ENCODE data around the gene TMEM38A. TPM values are rescaled to one million over a fixed set of nuclear protein-coding genes. Genes with fewer than 3 reads are reported as not detected.
"Not testable (repeated sequence)": the region's sequence is repeated elsewhere in the genome, so short reads cannot be mapped to it uniquely, and the experiment has no call there.

Gene TMEM38A
- total and polyA plus RNA-seq, 3 experiments from 2014 or later, result 0.50 to 0.60 TPM; not detected in 1

DNA sequence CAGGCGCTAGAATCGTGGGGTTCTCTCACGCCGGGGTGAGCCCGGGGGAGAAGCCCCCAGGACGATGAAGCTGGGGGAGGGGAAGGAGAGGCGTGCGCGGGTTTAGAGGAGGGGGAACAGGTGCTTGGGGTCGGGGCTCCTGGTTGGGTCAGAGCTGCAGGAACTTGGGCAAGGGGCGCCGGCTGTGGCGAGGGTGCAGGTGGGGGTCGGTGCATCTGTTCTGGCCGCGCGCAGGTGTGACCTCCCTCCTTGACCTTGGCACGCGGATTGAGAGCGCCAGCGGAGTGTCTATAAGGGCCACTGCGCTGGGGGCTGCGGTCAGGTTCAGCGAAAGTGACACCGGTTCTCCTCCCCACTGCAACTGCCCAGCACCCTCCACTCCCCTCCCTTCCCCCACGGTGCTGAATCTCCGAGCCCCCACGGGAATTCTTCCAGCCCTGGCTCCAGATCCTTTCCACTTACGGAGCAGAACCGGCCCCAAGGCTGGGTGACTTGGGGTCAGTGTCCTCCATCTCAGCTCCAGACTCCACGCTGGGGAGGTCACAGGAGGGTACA lies 618 bp downstream of the TMEM38A start:
- Mint-ChIP-seq H3K4me1 (peaks cover 30 to 48% (median 40%) of the 10 kb centered on the region in 3 donors), H3K36me3 (peaks cover 0 to 27% (median 8%) of the 10 kb centered on the region in 3 donors), H3K27ac (peak overlapping the region in 6 of 8 donors; percentile 23 to 78 (median 61)), H3K27me3 (peaks cover 2 to 3% of the 10 kb centered on the region in 2 donors), H3K9me3 (no peaks in the 10 kb centered on the region), H3K4me3 (peak overlapping the region; percentile 74 to 93 (median 82))
- Histone ChIP-seq H3K27me3 (ENCODE audit: insufficient read depth, low read length, poor library complexity, severe bottlenecking) (no peaks in the 10 kb centered on the region), H3K27ac (ENCODE audit: low read depth, low read length) (no peak overlapping the region), H3K4me1 (ENCODE audit: insufficient read depth, low read length) (peaks cover 34% of the 10 kb centered on the region), H3K36me3 (ENCODE audit: insufficient read depth, low read length) (peaks cover 20% of the 10 kb centered on the region), H3K4me3 (ENCODE audit: low read length) (peak overlapping the region; percentile 43), H3K9me3 (ENCODE audit: low read length) (no peaks in the 10 kb centered on the region)
- DNase-seq, result peak in 4 of 5 donors; percentile 1 to 52 (median 6)
- CTCF ChIA-PET, result interaction anchor here (0.6 to 1.1 kb wide), 3 partner anchors 24 to 480 kb away, joined by 3 read pairs; no protein-coding TSS in a partner anchor
- POLR2A ChIA-PET, result interaction anchor here (0.5 to 0.9 kb wide), 2 partner anchors 95 to 1269 kb away, joined by 4 read pairs; no protein-coding TSS in a partner anchor

DNA sequence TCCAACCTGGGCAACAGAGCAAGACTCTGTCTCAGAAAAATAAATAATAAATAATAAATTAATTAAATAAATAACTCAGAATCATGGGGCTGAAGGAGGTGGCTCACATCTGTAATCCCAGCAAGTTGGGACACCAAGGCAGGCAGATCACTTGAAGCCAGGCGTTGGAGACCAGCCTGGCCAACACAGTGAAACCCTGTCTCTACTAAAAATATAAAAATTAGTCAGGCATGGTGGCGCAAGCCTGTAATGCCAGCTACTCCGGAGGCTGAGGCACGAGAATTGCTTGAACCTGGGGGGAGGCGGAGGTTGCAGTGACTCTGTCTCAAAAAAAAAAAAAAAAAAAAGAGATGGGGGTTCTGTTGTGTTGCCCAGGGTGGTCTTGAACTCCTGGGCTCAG lies 7.2 kb downstream of the TMEM38A start:
- Mint-ChIP-seq H3K4me1 (peaks cover 0 to 4% (median 3%) of the 10 kb centered on the region in 3 donors), H3K9me3 (no peaks in the 10 kb centered on the region), H3K36me3 (no peaks in the 10 kb centered on the region), H3K27ac (no peak overlapping the region), H3K4me3 (no peak overlapping the region), H3K27me3 (peaks cover 0 to 2% of the 10 kb centered on the region in 2 donors)
- Histone ChIP-seq H3K36me3 (ENCODE audit: insufficient read depth, low read length) (no peaks in the 10 kb centered on the region), H3K9me3 (ENCODE audit: low read length) (no peaks in the 10 kb centered on the region), H3K4me3 (ENCODE audit: low read length) (no peak overlapping the region), H3K27ac (ENCODE audit: low read depth, low read length) (no peak overlapping the region), H3K4me1 (ENCODE audit: insufficient read depth, low read length) (no peaks in the 10 kb centered on the region), H3K27me3 (ENCODE audit: insufficient read depth, low read length, poor library complexity, severe bottlenecking) (no peaks in the 10 kb centered on the region)
- POLR2A ChIA-PET, result no interaction called here
- CTCF ChIA-PET, result no interaction called here
- no peak for DNase-seq

DNA sequence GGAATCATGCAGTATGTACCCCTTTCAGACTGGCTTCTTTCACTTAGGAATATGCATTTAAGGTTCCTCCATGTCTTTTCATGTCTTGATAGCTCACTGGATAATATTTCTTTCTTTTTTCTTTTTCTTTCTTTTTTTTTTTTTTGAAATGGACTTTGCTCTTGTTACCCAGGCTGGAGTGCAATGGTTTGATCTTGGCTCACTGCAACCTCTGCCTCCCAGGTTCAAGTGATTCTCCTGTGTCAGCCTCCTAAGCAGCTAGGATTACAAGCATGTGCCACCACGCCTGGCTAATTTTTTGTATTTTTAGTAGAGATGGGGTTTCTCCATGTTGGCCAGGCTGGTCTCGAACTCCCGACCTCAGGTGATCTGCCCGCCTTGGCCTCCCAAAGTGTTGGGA lies 7.8 kb downstream of the TMEM38A start:
- H3K36me3 ChIP-seq (ENCODE audit: insufficient read depth, low read length); H3K27me3 ChIP-seq (ENCODE audit: insufficient read depth, low read length, poor library complexity, severe bottlenecking); H3K27me3 Mint-ChIP-seq; H3K27ac Mint-ChIP-seq; H3K4me3 ChIP-seq (ENCODE audit: low read length); H3K4me3 Mint-ChIP-seq; H3K4me1 Mint-ChIP-seq; H3K9me3 ChIP-seq (ENCODE audit: low read length); H3K9me3 Mint-ChIP-seq; DNase-seq; H3K36me3 Mint-ChIP-seq; POLR2A ChIA-PET; H3K4me1 ChIP-seq (ENCODE audit: insufficient read depth, low read length); H3K27ac ChIP-seq (ENCODE audit: low read depth, low read length): not testable (repeated sequence)
- CTCF ChIA-PET, result interaction anchor here (0.6 kb wide), 1 partner anchor 677 kb away, joined by 3 read pairs; no protein-coding TSS in a partner anchor

DNA sequence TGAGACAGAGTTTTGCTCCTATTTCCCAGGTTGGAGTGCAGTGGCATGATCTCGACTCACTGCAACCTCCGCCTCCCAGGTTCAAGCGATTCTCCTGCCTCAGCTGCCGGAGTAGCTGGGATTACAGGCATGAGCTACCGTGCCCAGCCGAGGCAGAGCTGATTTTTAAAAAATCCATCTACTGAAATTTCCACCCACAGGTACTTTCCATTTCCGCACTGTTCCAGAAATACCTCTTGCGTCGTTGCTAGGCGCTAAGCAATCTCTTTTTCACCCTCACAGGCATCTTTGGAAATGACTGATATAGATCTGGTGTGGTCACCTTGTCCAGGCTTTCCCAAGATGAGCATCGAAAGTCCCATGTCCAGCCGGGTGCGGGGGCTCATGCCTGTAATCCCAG lies 9.4 kb downstream of the TMEM38A start:
- no peak for DNase-seq
- Mint-ChIP-seq H3K4me1 (no peaks in the 10 kb centered on the region), H3K4me3 (no peak overlapping the region), H3K36me3 (no peaks in the 10 kb centered on the region), H3K27me3 (peaks cover 0 to 2% of the 10 kb centered on the region in 2 donors), H3K27ac (no peak overlapping the region), H3K9me3 (no peaks in the 10 kb centered on the region)
- ChIA-PET CTCF (no interaction called here), POLR2A (no interaction called here)
- H3K36me3 ChIP-seq (ENCODE audit: insufficient read depth, low read length), result no peaks in the 10 kb centered on the region
- H3K4me3 ChIP-seq (ENCODE audit: low read length), result no peak overlapping the region
- no peak overlapping the region for H3K27ac ChIP-seq (ENCODE audit: low read depth, low read length)
- no peaks in the 10 kb centered on the region for H3K27me3 ChIP-seq (ENCODE audit: insufficient read depth, low read length, poor library complexity, severe bottlenecking)
- H3K4me1 ChIP-seq (ENCODE audit: insufficient read depth, low read length), result no peaks in the 10 kb centered on the region
- H3K9me3 ChIP-seq (ENCODE audit: low read length), result no peaks in the 10 kb centered on the region

DNA sequence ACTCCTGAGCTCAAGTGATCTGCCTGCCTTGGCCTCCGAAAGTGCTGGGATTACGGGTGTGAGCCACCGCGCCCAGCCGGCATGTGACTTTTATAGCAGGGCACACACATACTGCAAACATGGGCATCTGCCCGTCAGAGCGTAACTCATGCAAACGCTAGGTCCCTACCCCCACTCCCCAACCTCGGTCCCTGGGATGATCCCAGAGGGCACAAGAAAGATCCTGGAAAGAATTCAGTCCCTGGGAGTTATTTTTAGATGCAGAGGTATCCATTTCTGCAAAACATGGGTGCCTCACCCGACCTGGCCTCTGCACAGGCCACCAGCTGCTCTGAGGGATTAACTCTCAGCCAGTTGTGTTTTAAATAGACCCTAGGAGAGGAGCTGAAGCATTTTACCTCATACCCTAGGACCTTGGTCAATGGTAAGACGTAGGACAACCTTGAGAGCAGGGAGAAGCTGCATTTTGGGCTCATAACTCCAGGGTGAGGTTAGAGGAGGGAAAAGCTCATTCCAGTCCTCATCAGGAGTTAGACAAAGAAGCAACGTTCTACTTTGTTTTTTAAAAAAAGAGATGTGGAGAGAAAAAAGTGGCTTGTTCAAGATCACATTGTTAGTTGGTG lies 10.8 kb downstream of the TMEM38A start:
- Histone ChIP-seq H3K4me3 (ENCODE audit: low read length) (no peak overlapping the region), H3K9me3 (ENCODE audit: low read length) (no peaks in the 10 kb centered on the region), H3K36me3 (ENCODE audit: insufficient read depth, low read length) (no peaks in the 10 kb centered on the region), H3K27me3 (ENCODE audit: insufficient read depth, low read length, poor library complexity, severe bottlenecking) (no peaks in the 10 kb centered on the region), H3K27ac (ENCODE audit: low read depth, low read length) (no peak overlapping the region), H3K4me1 (ENCODE audit: insufficient read depth, low read length) (no peaks in the 10 kb centered on the region)
- POLR2A ChIA-PET, result no interaction called here
- H3K27me3 Mint-ChIP-seq, result peaks cover 0 to 7% of the 10 kb centered on the region in 2 donors
- no peak overlapping the region for H3K27ac Mint-ChIP-seq
- no peaks in the 10 kb centered on the region for H3K4me1 Mint-ChIP-seq
- H3K4me3 Mint-ChIP-seq, result no peak overlapping the region
- DNase-seq, result no peak
- no peaks in the 10 kb centered on the region for H3K36me3 Mint-ChIP-seq
- CTCF ChIA-PET, result interaction anchor here (0.6 to 1.5 kb wide), 2 partner anchors 11 to 160 kb away, joined by 3 read pairs; no protein-coding TSS in a partner anchor
- no peaks in the 10 kb centered on the region for H3K9me3 Mint-ChIP-seq

DNA sequence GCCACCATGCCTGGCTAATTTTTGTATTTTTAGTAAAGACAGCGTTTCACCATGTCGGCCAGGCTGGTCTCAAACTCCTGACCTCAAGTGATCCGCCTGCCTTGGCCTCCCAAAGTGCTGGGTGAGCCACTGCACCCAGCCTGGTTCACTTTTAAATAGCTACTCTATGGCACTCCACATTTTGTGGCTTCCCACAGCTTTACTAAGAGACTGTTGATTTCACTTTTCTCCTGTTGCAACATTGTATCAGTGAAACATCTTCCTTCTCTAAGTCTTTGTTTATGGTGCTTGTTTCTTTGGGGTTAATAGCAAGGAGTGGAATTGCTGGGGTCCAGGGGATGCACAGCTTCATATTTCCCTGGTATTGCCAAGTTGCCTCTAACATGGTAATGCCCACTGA lies 12.3 kb downstream of the TMEM38A start:
- ChIA-PET POLR2A (no interaction called here), CTCF (interaction anchor here (0.9 to 1.2 kb wide), 2 partner anchors 9 kb away, joined by 3 to 4 read pairs; no protein-coding TSS in a partner anchor)
- Mint-ChIP-seq H3K36me3 (no peaks in the 10 kb centered on the region), H3K27me3 (peaks cover 0 to 11% of the 10 kb centered on the region in 2 donors), H3K4me1 (no peaks in the 10 kb centered on the region), H3K9me3 (no peaks in the 10 kb centered on the region), H3K4me3 (no peak overlapping the region), H3K27ac (peak overlapping the region in 2 of 8 donors; percentile 17 to 56)
- H3K4me3 ChIP-seq (ENCODE audit: low read length), result no peak overlapping the region
- no peaks in the 10 kb centered on the region for H3K4me1 ChIP-seq (ENCODE audit: insufficient read depth, low read length)
- H3K36me3 ChIP-seq (ENCODE audit: insufficient read depth, low read length), result no peaks in the 10 kb centered on the region
- H3K27ac ChIP-seq (ENCODE audit: low read depth, low read length), result no peak overlapping the region
- H3K9me3 ChIP-seq (ENCODE audit: low read length), result no peaks in the 10 kb centered on the region
- H3K27me3 ChIP-seq (ENCODE audit: insufficient read depth, low read length, poor library complexity, severe bottlenecking), result no peaks in the 10 kb centered on the region
- no peak for DNase-seq

DNA sequence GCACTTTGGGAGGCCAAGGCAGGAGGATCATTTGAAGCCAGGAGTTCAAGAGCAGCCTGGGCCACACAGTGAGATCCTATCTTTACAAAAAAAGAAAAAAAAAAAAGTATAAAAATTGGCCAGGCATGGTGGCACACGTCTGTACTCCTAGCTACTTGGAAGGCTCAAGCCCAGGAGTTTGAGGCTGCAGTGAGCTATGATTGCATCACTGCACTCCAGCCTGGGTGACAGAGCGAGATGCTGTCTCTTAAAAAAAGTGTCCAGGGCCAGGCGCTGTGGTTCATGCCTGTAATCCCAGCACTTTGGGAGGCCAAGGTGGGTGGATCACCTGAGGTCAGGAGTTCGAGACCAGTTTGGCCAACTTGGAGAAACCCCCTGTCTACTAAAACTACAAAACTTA lies 12.9 kb downstream of the TMEM38A start:
- H3K36me3 ChIP-seq (ENCODE audit: insufficient read depth, low read length); H3K9me3 Mint-ChIP-seq; H3K4me3 ChIP-seq (ENCODE audit: low read length); H3K27me3 ChIP-seq (ENCODE audit: insufficient read depth, low read length, poor library complexity, severe bottlenecking); H3K27ac ChIP-seq (ENCODE audit: low read depth, low read length); H3K4me3 Mint-ChIP-seq; POLR2A ChIA-PET; DNase-seq; H3K4me1 Mint-ChIP-seq; H3K36me3 Mint-ChIP-seq; H3K4me1 ChIP-seq (ENCODE audit: insufficient read depth, low read length); H3K9me3 ChIP-seq (ENCODE audit: low read length): not testable (repeated sequence)
- CTCF ChIA-PET, result interaction anchor here (1.2 kb wide), 1 partner anchor 10 kb away, joined by 4 read pairs; no protein-coding TSS in a partner anchor
- Mint-ChIP-seq H3K27me3 (peaks cover 0 to 11% of the 10 kb centered on the region in 2 donors), H3K27ac (peak overlapping the region in 1 of 8 donors; percentile 51)

DNA sequence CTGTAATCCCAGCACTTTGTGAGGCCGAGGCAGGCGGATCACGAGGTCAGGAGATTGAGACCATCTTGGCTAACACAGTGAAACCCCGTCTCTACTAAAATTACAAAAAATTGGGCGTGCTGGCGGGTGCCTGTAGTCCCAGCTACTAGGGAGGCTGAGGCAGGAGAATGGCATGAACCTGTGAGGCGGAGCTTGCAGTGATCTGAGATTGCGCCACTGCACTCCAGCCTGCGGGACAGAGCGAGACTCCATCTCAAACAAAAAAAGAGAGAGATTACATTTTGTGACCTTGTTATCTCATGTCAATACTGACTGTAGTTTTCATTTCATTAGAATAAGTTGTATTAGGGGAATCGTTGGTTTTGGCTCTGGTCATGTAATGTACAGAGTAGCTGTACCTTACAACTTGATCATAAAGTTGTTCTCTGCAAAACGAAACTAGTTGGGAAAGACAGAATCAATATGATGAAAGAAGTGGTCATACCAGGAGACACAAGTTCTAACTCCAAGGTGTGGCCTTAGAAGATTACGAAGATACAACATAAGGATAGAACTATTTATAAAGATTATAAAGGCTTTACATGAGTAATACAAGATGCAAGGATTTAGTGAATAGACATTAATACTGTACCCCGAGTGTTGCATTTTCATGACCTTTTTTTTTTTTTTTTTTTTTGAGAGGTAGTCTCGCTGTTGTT lies 15.3 kb downstream of the TMEM38A start:
- Histone ChIP-seq H3K36me3 (ENCODE audit: insufficient read depth, low read length) (no peaks in the 10 kb centered on the region), H3K27ac (ENCODE audit: low read depth, low read length) (no peak overlapping the region), H3K9me3 (ENCODE audit: low read length) (no peaks in the 10 kb centered on the region), H3K4me1 (ENCODE audit: insufficient read depth, low read length) (no peaks in the 10 kb centered on the region), H3K4me3 (ENCODE audit: low read length) (no peak overlapping the region), H3K27me3 (ENCODE audit: insufficient read depth, low read length, poor library complexity, severe bottlenecking) (no peaks in the 10 kb centered on the region)
- Mint-ChIP-seq H3K4me3 (no peak overlapping the region), H3K4me1 (no peaks in the 10 kb centered on the region), H3K27ac (no peak overlapping the region), H3K36me3 (peaks cover 0 to 2% (median 0%) of the 10 kb centered on the region in 3 donors), H3K27me3 (peaks cover 0 to 12% of the 10 kb centered on the region in 2 donors), H3K9me3 (peaks cover under 1 to 6% (median 5%) of the 10 kb centered on the region in 5 donors)
- POLR2A ChIA-PET, result interaction anchor here (0.7 kb wide), 1 partner anchor 84 kb away, joined by 3 read pairs; no protein-coding TSS in a partner anchor
- CTCF ChIA-PET, result no interaction called here
- no peak for DNase-seq
